Fibroblast of skin of left quadriceps (primary cell): ENCODE data around the gene PRR35.

Source experiments
- DNase-seq, 2 experiments: peaks; one replicate each; pipeline ENCODE4 v3.0.0-alpha.2; 2013; ENCODE audit warnings: low read depth in 2 of 2

Gene PRR35

DNA sequence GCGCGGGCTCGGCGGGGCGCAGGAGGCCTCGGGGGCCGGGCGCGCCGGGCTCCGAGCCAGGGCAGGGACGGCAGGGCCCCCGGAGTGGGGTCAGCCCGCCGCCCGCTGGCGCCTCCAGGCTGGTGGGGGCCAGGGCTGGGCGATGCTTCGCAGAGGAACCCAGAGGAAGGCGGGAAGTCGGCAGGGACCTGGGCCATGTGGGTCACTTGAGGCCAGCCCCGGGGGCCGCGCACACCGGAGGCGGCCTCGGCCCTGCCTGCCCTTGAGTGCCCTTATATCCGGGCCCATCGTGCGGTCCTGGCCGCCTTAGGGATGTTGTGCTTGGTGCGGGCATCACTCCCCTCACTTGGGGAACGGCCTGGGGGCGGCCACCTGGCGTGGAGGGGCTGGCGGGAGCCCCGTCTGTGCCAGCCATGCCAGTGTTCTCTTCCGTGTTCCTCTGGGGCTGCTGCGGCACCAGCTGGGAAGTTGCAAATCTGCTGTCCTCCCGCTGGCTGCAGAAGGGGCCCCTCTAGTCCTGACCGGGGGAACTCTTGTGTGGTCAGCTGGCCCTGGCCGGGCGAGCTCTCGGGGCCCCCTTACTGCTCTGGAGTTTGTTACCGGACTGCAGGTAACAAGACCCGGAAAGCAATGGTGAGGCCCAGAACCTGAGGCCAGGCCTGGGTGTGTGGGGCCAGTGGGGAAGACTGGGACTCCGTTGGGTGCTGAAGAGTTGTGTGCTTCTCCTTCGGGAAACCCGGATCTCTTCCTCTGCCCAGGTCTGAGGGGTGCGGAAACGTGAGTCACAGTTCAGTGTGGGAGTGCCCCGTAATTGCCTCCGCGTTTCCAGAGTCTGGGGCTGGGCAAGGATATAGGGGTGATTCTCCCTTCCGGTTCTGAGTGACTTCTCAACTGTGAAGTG is 31.8 kb upstream of the PRR35 start:
- DNase-seq: peak in 1 of 2 experiments; percentile 11

- no peak for DNase-seq
Observed at GRCh38 chr16:529012-529575, 31.1 kb upstream of the PRR35 start.

- DNase-seq: no peak
Observed at GRCh38 chr16:530111-530817, 29.9 kb upstream of the PRR35 start.

GRCh38 chr16:531494-532125 is 28.6 kb upstream of the PRR35 start:
- no peak for DNase-seq

DNA sequence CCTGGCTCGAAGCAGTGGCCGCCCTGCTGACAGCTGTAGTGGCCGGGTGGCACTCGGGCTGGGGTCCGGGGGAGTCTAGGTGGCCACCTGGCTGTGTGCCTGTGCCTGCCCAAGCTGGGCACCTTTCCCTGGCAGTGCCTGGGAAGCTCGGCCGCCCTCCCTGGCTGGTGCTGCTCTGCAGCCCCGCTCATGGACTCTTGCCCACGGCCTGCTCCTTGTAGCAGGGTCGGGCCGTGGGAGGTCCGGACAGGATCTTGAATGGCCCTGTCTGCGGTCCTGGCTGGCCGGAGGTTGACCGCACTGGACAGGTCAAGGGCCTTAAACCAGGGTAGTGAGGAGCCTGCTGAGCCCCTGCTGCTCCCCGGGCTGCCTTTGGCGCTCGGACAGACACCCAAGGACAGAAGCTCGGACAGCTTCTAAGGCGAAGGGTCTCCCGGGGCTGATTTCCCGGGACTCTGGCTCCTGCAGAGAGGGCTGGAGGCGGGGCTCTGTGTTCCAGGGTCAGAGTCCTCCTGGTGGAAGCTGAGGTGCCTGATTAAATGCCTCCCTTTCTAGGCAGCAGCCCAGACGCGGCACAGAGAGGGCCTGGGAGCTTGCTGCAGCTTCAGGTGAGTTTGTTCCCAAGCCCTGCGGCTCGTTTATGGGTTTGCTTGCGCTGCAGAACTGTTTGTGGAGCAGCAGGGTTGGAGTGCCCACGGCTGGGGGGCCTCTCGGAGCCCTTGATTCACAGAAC is 26.6 kb upstream of the PRR35 start:
- DNase-seq: no peak

- DNase-seq: no peak
Observed at GRCh38 chr16:534135-534534, 26.1 kb upstream of the PRR35 start.

- no peak for DNase-seq
Observed at GRCh38 chr16:534856-535445, 25.2 kb upstream of the PRR35 start.

GRCh38 chr16:535446-536405 is 24.5 kb upstream of the PRR35 start:
- no peak for DNase-seq

DNA sequence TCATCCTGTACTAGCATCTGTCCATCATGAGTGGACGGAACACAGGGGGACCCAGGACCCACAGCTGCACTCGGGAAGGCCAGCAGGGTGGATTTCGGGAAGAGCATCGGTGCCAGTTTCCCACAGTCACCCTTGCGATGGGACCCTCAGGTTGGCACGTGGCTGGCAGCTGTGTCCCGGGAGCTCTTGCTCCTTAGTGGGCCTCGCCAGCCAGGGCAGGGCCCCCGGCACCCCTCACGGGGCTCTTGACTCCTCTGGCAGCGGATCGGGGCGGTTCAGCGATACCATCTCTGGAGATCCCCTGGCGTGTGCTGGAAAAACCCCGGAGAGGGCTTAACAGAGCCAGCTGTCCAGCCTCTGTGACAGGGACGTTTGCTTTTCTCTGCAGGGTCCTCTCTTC is 23.4 kb upstream of the PRR35 start:
- no peak for DNase-seq

GRCh38 chr16:537415-538335 is 22.5 kb upstream of the PRR35 start:
- no peak for DNase-seq

GRCh38 chr16:539901-540530 is 20.2 kb upstream of the PRR35 start:
- DNase-seq: no peak

DNA sequence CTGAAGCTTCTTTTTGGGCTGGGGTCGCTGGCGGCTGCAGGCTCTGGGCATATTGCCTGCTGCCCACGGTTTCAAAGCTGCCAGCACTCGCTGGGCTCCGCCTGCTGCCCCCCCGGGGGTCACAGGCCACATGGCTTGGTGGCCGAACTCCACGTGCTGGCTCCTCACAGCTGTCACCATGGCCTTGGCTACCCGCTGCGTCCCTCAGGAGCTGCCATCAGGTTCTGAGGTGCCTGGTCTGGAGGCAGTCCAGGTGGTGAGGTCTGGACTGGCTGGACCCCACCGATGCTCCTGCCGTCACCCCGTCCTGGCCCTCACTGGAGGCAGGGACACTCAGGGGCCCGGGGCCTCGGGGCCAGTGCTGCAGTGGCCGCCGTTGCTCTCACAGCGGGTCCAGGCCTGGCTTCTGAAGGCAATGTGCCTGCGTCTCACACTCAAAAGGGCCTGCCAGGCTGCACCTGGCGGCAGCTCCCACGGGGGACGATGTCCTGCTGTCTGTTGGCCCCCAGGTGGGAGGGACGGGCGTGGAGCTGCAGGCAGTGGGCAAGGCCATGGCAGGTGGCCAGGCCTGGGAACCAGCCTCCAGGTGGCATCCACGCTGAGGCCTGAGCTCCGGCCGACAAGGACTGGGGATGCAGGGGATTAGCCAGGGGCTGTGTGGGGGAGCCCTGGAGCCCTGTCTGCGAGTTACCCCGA is 19.4 kb upstream of the PRR35 start:
- DNase-seq: no peak

GRCh38 chr16:543301-544164 is 16.7 kb upstream of the PRR35 start:
- no peak for DNase-seq

DNA sequence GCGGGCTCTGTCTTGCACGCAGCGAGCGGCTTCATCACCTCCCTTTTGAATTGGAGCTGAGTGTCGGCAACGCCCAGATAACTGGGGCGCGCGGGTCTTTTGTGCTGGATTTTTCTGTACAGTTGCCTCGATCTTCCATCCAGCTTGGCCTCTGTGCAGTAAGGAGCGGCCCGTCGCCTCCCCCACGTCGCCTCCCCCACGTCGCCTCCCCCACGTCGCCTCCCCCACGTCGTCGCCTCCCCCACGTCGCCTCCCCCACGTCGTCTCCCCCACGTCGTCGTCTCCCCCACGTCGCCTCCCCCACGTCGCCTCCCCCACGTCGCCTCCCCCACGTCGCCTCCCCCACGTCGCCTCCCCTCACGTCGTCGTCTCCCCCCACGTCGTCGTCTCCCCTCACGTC is 15.7 kb upstream of the PRR35 start:
- DNase-seq: no peak

DNA sequence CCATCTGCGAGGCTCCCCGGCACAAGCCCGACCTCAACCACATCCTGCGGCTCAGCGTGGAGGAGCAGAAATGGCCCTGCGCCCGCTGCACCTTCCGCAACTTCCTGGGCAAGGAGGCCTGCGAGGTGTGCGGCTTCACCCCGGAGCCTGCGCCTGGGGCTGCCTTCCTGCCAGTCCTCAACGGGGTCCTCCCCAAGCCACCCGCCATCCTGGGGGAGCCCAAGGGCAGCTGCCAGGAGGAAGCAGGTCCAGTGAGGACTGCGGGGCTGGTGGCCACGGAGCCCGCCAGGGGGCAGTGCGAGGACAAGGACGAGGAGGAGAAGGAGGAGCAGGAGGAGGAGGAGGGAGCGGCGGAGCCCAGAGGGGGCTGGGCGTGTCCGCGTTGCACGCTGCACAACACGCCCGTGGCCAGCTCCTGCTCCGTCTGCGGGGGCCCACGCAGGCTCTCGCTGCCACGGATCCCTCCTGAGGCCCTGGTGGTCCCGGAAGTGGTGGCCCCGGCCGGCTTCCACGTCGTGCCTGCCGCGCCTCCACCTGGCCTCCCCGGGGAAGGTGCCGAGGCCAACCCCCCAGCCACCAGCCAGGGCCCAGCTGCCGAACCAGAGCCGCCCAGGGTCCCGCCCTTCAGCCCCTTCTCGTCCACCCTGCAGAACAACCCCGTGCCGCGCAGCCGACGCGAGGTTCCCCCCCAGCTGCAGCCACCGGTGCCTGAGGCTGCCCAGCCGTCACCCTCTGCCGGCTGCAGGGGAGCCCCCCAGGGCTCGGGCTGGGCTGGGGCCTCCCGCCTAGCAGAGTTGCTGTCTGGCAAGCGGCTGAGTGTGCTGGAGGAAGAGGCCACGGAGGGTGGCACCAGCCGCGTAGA is 13.1 kb upstream of the PRR35 start:
- DNase-seq: no peak

DNA sequence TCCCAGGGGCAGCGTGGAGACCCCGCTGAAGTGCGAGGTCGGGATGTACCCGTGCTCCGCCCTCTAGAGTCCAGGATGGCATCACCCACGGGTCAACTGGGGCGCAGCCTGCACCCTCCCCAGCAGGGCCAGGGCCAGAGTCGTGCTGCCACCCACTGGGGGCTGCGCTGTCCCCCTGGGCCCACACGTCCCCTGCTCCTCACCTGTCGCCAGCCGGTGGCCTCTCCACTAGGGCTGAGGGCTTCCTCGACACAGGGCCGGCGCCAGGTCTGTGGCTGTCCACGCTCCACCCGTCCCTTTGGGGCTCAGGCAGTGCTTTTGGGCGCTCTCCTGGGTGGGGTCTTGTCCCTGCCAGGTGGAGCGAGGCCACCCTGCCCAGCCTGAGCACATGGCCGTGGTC is 11.6 kb upstream of the PRR35 start:
- DNase-seq: no peak
